GM12878 (cell line): ENCODE results near the gene TBXAS1. TPM values are rescaled to one million over a fixed set of nuclear protein-coding genes. Genes with fewer than 3 reads are reported as not detected.

Source experiments
- BACH1 ChIP-seq: fragments of 450-650 bp; IDR thresholded peaks from 2 replicates; pipeline ENCODE4 v1.6.1; 2017; ENCODE audit warnings: mild to moderate bottlenecking, borderline replicate concordance
- CBFB ChIP-seq: IDR thresholded peaks from 2 replicates; pipeline ENCODE4 v1.6.1; 2016; ENCODE audit warnings: antibody characterized with exemption, low read depth
- CHD2 ChIP-seq: IDR thresholded peaks from 2 replicates; pipeline ENCODE4 v1.6.1; 2011; ENCODE audit warnings: low read depth, low read length, improper control_type of control experiment, borderline replicate concordance
- CREB1 ChIP-seq: IDR thresholded peaks from 2 replicates; pipeline ENCODE4 v1.6.1; 2012; ENCODE audit warnings: low read depth, mild to moderate bottlenecking, inconsistent platforms
- ESRRA ChIP-seq: IDR thresholded peaks from 2 replicates; pipeline ENCODE4 v1.6.1; 2012; ENCODE audit warnings: mild to moderate bottlenecking, low read length, improper control_type of control experiment
- ETV6 ChIP-seq, 2 experiments: fragments of 450-650 bp in 1 of 2; IDR thresholded peaks in 1 of 2; conservative IDR thresholded peaks in 1 of 2; 2 replicates each; pipeline ENCODE4 v1.6.1; 2014; ENCODE audit warnings: antibody characterized with exemption in 1 of 2, borderline replicate concordance in 1 of 2, low read depth in 1 of 2, mild to moderate bottlenecking in 1 of 2, moderate library complexity in 1 of 2
- EZH2 ChIP-seq: IDR thresholded peaks from 2 replicates; pipeline ENCODE4 v1.6.1; 2012; ENCODE audit warnings: low read depth, mild to moderate bottlenecking, control low read depth, inconsistent platforms, low read length, borderline replicate concordance; ENCODE audit not compliant: control insufficient read depth
- GABPA ChIP-seq: IDR thresholded peaks from 2 replicates; pipeline ENCODE4 v1.6.1; 2014; ENCODE audit warnings: antibody characterized with exemption, low read depth, mild to moderate bottlenecking, inconsistent platforms
- IRF4 ChIP-seq: IDR thresholded peaks from 2 replicates; pipeline ENCODE4 v1.6.1; 2011; ENCODE audit warnings: low read depth, low read length
- KDM1A ChIP-seq: fragments of 200-600 bp; sonication (generic); IDR thresholded peaks from 2 replicates; pipeline ENCODE4 v1.6.1; 2016; ENCODE audit warnings: borderline replicate concordance
- MXI1 ChIP-seq: fragments of 150-350 bp; IDR thresholded peaks from 2 replicates; pipeline ENCODE4 v1.6.1; 2011; ENCODE audit warnings: low read depth, mild to moderate bottlenecking, inconsistent platforms, low read length, improper control_type of control experiment
- PAX8 ChIP-seq: fragments of 450-650 bp; IDR thresholded peaks from 2 replicates; pipeline ENCODE4 v1.6.1; 2017; ENCODE audit warnings: mild to moderate bottlenecking, moderate library complexity
- POLR2AphosphoS5 ChIP-seq: IDR thresholded peaks from 2 replicates; pipeline ENCODE4 v1.6.1; 2011; ENCODE audit warnings: mild to moderate bottlenecking, low read length, inconsistent platforms
- RBBP5 ChIP-seq: fragments of 200-600 bp; sonication (generic); conservative IDR thresholded peaks from 2 replicates; pipeline ENCODE4 v1.6.1; 2016
- SP1 ChIP-seq: IDR thresholded peaks from one replicate; pipeline ENCODE4 v1.6.1; 2011; ENCODE audit warnings: low read depth, low read length
- STAT3 ChIP-seq: IDR thresholded peaks from 2 replicates; pipeline ENCODE4 v1.6.1; 2011; ENCODE audit warnings: low read depth, low read length, improper control_type of control experiment
- YBX1 ChIP-seq: fragments of 450-650 bp; IDR thresholded peaks from 2 replicates; pipeline ENCODE4 v1.6.1; 2016; ENCODE audit warnings: antibody characterized with exemption
- ZNF622 ChIP-seq: fragments of 450-650 bp; IDR thresholded peaks from 2 replicates; pipeline ENCODE4 v1.6.1; 2017; ENCODE audit warnings: mild to moderate bottlenecking, inconsistent platforms
- polyA plus RNA-seq, 11 experiments: library from polyadenylated mRNA; depleted of rRNA in 4 of 11; unstranded in 6 of 11; stranded (reverse) in 5 of 11; fragments of >200 nt; fragmentation: Nextera tagmentation in 4 of 11; fragmentation: Illumina TruSeq in 1 of 11; extraction: Ambion mirVana in 4 of 11; extraction: Trizol in 1 of 11; gene quantifications; 1 replicate in 1 of 11; 2 replicates in 10 of 11; pipeline versions ENCODE4 v1.2.1 to v1.2.3, GENCODE V29; 2011 to 2016; ENCODE audit warnings: inconsistent platforms in 2 of 11, missing spikeins in 2 of 11, low read depth in 1 of 11
- total RNA-seq, 4 experiments: library from RNA; depleted of rRNA in 3 of 4; stranded (reverse); fragments of >200 nt in 3 of 4; fragmentation: Illumina TruSeq in 1 of 4; extraction: Trizol in 1 of 4; gene quantifications; 2 replicates each; pipeline versions ENCODE4 v1.2.1 to v1.2.3, GENCODE V29; 2013 to 2021
- TF ChIP-seq, protein P1 (sequence below): IDR thresholded peaks from 2 replicates; pipeline ENCODE4 v1.6.1; 2011; ENCODE audit warnings: low read depth, low read length, improper control_type of control experiment, borderline replicate concordance
- TF ChIP-seq, protein P2 (sequence below): fragments of 450-650 bp; IDR thresholded peaks from 2 replicates; pipeline ENCODE4 v1.6.1; 2018; ENCODE audit warnings: borderline replicate concordance, mild to moderate bottlenecking; ENCODE audit not compliant: partially characterized antibody
- TF ChIP-seq, protein P3 (sequence below): fragments of 450-650 bp; IDR thresholded peaks from 2 replicates; pipeline ENCODE4 v1.6.1; 2016; ENCODE audit warnings: mild to moderate bottlenecking
- TF ChIP-seq, protein P4 (sequence below): fragments of 450-650 bp; IDR thresholded peaks from 2 replicates; pipeline ENCODE4 v1.6.1; 2014; ENCODE audit warnings: mild to moderate bottlenecking
- TF ChIP-seq, protein P5 (sequence below), 3 experiments: IDR thresholded peaks in 2 of 3; conservative IDR thresholded peaks in 1 of 3; 2 replicates each; pipeline ENCODE4 v1.5.1; 2011; ENCODE audit warnings: low read depth in 3 of 3, low read length in 3 of 3, mild to moderate bottlenecking in 3 of 3, control low read depth in 2 of 3, moderate library complexity in 2 of 3, inconsistent platforms in 1 of 3, mixed read lengths in 1 of 3; ENCODE audit not compliant: control insufficient read depth in 2 of 3, insufficient read depth in 1 of 3; ENCODE audit errors: extremely low read depth in 1 of 3

TBXAS1 gene
- total and polyA plus RNA-seq, 10 of the 15 experiments (the other 5 are each of a cell fraction or from before 2014, with no cell fraction given), result 1.5 to 32.7 (median 16.3) TPM

DNA sequence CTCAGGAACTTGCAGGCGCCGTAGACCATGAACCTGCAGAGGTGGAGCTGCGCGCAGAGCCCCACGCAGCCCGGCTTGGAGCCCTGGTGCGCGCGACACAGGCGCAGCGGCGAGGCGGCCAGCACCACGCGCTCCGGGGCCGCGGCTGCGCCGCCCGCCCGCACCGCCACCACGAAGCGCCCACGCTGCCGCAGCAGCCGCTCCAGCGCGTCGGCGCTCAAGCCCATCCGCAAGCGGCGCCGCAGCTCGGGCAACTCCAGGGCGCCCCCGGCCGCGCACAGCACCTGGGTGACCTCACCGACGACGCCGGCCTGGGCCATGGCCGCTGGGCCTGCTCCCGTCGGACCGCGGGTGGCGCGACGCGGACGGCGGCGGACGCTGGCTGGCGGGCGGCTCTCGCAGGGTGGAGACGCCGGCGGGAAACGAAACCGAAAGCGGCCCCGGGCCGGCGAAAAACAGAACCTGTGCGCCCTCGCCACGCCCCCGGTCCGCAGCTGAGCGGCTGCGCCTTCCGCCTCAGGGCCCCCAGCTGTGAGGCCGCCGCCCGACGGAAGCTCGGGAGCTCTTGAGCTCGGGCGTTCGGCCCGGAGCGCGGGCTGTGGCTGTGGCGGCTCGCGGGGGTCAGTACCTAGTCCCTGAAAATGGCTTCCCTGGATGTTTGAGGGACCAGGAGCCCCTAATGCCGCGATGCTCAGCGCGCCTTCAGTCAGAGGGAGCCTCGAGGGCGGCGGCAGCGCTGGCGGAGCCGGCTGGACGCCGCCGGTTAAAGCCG is 233.7 kb downstream of the TBXAS1 start, which contains the start of gene PARP12 (continued):
- TF ChIP-seq, protein P1, sequence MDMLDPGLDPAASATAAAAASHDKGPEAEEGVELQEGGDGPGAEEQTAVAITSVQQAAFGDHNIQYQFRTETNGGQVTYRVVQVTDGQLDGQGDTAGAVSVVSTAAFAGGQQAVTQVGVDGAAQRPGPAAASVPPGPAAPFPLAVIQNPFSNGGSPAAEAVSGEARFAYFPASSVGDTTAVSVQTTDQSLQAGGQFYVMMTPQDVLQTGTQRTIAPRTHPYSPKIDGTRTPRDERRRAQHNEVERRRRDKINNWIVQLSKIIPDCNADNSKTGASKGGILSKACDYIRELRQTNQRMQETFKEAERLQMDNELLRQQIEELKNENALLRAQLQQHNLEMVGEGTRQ, result no peak
- TF ChIP-seq PAX8 (no peak), CBFB (no peak), BACH1 (peak; percentile 83), YBX1 (no peak), STAT3 (no peak), IRF4 (no peak), MXI1 (peak; percentile 51), ESRRA (no peak), POLR2AphosphoS5 (no peak; the same call in 1 of the 2 replicates), CHD2 (no peak), RBBP5 (no peak), ETV6 (conservative IDR thresholded peaks at IDR 0.05 in 1 of 2, IDR thresholded peaks at IDR 0.05 in 1 of 2; ENCODE audit: borderline replicate concordance in 1 of 2, low read depth in 1 of 2) (peak in 1 of 2 experiments; percentile 25; a peak in 1 of 4 replicates), SP1 (no peak), KDM1A (no peak), EZH2 (no peak), CREB1 (no peak), ZNF622 (no peak), GABPA (no peak)
- TF ChIP-seq, protein P2, sequence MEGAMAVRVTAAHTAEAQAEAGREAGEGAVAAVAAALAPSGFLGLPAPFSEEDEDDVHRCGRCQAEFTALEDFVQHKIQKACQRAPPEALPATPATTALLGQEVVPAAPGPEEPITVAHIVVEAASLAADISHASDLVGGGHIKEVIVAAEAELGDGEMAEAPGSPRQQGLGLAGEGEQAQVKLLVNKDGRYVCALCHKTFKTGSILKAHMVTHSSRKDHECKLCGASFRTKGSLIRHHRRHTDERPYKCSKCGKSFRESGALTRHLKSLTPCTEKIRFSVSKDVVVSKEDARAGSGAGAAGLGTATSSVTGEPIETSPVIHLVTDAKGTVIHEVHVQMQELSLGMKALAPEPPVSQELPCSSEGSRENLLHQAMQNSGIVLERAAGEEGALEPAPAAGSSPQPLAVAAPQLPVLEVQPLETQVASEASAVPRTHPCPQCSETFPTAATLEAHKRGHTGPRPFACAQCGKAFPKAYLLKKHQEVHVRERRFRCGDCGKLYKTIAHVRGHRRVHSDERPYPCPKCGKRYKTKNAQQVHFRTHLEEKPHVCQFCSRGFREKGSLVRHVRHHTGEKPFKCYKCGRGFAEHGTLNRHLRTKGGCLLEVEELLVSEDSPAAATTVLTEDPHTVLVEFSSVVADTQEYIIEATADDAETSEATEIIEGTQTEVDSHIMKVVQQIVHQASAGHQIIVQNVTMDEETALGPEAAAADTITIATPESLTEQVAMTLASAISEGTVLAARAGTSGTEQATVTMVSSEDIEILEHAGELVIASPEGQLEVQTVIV, result no peak
- TF ChIP-seq, protein P3, sequence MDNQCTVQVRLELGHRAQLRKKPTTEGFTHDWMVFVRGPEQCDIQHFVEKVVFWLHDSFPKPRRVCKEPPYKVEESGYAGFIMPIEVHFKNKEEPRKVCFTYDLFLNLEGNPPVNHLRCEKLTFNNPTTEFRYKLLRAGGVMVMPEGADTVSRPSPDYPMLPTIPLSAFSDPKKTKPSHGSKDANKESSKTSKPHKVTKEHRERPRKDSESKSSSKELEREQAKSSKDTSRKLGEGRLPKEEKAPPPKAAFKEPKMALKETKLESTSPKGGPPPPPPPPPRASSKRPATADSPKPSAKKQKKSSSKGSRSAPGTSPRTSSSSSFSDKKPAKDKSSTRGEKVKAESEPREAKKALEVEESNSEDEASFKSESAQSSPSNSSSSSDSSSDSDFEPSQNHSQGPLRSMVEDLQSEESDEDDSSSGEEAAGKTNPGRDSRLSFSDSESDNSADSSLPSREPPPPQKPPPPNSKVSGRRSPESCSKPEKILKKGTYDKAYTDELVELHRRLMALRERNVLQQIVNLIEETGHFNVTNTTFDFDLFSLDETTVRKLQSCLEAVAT, result no peak
- TF ChIP-seq, protein P4, sequence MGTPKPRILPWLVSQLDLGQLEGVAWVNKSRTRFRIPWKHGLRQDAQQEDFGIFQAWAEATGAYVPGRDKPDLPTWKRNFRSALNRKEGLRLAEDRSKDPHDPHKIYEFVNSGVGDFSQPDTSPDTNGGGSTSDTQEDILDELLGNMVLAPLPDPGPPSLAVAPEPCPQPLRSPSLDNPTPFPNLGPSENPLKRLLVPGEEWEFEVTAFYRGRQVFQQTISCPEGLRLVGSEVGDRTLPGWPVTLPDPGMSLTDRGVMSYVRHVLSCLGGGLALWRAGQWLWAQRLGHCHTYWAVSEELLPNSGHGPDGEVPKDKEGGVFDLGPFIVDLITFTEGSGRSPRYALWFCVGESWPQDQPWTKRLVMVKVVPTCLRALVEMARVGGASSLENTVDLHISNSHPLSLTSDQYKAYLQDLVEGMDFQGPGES, result no peak
- TF ChIP-seq, protein P5, sequence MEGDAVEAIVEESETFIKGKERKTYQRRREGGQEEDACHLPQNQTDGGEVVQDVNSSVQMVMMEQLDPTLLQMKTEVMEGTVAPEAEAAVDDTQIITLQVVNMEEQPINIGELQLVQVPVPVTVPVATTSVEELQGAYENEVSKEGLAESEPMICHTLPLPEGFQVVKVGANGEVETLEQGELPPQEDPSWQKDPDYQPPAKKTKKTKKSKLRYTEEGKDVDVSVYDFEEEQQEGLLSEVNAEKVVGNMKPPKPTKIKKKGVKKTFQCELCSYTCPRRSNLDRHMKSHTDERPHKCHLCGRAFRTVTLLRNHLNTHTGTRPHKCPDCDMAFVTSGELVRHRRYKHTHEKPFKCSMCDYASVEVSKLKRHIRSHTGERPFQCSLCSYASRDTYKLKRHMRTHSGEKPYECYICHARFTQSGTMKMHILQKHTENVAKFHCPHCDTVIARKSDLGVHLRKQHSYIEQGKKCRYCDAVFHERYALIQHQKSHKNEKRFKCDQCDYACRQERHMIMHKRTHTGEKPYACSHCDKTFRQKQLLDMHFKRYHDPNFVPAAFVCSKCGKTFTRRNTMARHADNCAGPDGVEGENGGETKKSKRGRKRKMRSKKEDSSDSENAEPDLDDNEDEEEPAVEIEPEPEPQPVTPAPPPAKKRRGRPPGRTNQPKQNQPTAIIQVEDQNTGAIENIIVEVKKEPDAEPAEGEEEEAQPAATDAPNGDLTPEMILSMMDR (IDR thresholded peaks at IDR 0.05 in 2 of 3, conservative IDR thresholded peaks at IDR 0.05 in 1 of 3; ENCODE audit: control insufficient read depth in 2 of 3, extremely low read depth in 1 of 3, insufficient read depth in 1 of 3, low read depth in 3 of 3, low read length in 3 of 3), result peak in 1 of 3 experiments; percentile 9; a peak in 1 of 6 replicates
